Ishikawa (cell line): ENCODE measurements around the gene STK11IP.
A peak's percentile ranks its signal among the peaks of the same experiment; 100 is the strongest.

Experiments used
- CEBPB ChIP-seq: IDR thresholded peaks from 2 replicates; pipeline ENCODE4 v1.6.1; 2012
- CREB1 ChIP-seq: IDR thresholded peaks from 2 replicates; pipeline ENCODE4 v1.6.1; 2012; ENCODE audit warnings: low read depth
- EGR1 ChIP-seq: IDR thresholded peaks from 2 replicates; pipeline ENCODE4 v1.6.1; 2012
- EP300 ChIP-seq: IDR thresholded peaks from 2 replicates; pipeline ENCODE4 v1.6.1; 2012; ENCODE audit warnings: borderline replicate concordance
- FOXM1 ChIP-seq: IDR thresholded peaks from 2 replicates; pipeline ENCODE4 v1.6.1; 2012; ENCODE audit warnings: low read depth, borderline replicate concordance
- MAX ChIP-seq: IDR thresholded peaks from 2 replicates; pipeline ENCODE4 v1.6.1; 2012
- NFIC ChIP-seq: IDR thresholded peaks from 2 replicates; pipeline ENCODE4 v1.6.1; 2012
- RAD21 ChIP-seq: IDR thresholded peaks from 2 replicates; pipeline ENCODE4 v1.6.1; 2012; ENCODE audit warnings: low read depth
- TAF1 ChIP-seq: IDR thresholded peaks from 2 replicates; pipeline ENCODE4 v1.6.1; 2012; ENCODE audit warnings: low read depth, mild to moderate bottlenecking
- TCF12 ChIP-seq: IDR thresholded peaks from 2 replicates; pipeline ENCODE4 v1.6.1; 2012; ENCODE audit warnings: low read depth
- TEAD4 ChIP-seq: IDR thresholded peaks from 2 replicates; pipeline ENCODE4 v1.6.1; 2012
- USF1 ChIP-seq: IDR thresholded peaks from 2 replicates; pipeline ENCODE4 v1.6.1; 2012
- YY1 ChIP-seq: IDR thresholded peaks from 2 replicates; pipeline ENCODE4 v1.6.1; 2012; ENCODE audit warnings: low read depth
- ZBTB7A ChIP-seq: IDR thresholded peaks from 2 replicates; pipeline ENCODE4 v1.6.1; 2012; ENCODE audit warnings: low read depth
- TF ChIP-seq, protein P1 (sequence below): IDR thresholded peaks from 2 replicates; pipeline ENCODE4 v1.6.1; 2012; ENCODE audit warnings: low read depth, mild to moderate bottlenecking

Gene STK11IP

DNA sequence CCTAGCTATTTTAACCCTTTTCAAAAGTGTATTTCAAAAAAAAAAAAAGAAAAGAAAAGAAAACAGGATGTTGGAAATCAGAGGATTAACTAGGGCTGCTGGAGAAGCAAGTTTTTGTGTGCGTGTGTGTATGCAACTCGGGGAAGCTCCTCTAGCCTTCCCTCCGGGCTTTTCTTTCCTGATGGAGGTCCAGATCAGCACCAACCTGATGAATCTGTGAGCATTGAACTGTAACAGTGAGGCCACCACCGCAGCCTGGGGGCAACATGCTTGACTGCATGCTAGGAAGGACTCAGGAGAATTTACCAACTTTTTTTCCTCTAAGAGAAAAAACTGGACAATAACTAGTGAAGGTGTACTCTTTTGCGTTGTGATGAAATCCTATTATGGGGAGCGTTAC, 28.6 kb upstream of the STK11IP start:
- TF ChIP-seq CEBPB (no peak), EP300 (no peak), RAD21 (no peak)

DNA sequence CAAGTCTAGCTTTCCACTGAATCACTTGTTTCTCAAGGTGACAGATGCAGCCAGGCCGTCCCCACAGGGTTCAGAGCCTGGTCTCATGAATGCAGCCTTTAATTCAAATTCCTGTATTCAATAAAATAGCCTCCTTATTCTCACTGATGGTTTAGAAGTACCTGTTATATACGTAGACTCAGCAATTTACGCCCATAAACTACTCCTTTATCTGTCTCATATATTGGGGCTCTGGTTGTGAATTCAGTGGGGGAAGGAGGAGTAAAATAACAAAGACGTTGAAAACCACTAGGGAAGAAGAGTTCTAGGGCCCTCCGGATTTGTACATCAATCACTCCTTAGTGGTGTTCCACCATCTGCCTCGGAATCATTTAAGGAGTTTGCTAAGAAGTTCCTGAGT, 28.0 kb upstream of the STK11IP start:
- TF ChIP-seq NFIC, result no peak
- no peak for TF ChIP-seq TAF1
- TF ChIP-seq EP300, result no peak
- no peak for TF ChIP-seq USF1
- no peak for TF ChIP-seq TEAD4

DNA sequence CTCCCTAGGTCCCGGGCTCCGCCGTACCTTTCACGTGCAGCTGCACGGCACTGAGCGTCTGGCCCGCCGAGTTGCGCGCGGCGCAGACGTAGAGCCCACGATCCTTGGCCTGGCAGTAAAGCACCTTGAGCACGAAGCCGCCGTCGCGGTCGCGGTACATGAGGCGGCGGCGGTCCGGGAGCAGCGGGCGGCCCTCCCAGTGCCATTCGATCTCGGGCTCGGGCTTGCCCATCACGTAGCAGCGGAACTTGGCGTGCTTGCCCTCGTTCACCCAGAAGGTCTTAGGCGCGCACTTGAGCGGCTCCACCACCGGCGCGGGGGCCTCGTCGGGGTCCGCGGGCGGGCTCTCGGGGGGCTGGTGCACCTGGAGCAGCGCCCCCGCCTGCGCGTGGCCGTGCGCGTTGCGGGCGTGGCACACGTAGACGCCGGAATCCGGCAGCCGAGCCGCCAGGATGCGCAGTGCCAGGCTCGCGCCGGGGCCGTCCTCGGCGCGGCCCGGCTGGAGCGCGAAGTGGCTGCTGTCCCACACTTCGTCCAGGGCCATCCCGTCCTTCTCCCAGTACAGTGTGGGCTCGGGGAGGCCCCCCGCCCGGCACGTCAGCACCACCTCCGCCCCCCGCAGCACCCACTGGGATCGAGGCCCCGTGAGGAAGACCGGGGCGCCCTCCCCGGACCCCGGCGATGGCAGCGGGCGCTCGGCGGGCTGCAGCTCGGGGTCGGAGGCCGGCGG, 27.3 kb upstream of the STK11IP start:
- no peak for TF ChIP-seq CEBPB
- 0 out of 2 replicates have a peak, but pooled peaks have one; percentile 37 for TF ChIP-seq ZBTB7A

GRCh38 chr2:219570924-219571310, 26.7 kb upstream of the STK11IP start:
- TF ChIP-seq TCF12 (no peak), ZBTB7A (no peak; the same call in 1 of the 2 replicates), EGR1 (no peak), CREB1 (no peak)

GRCh38 chr2:219571311-219572236, 26.1 kb upstream of the STK11IP start, which contains the start of gene OBSL1:
Gene OBSL1 (minus strand): TSS chr2:219571539. CDS start chr2:219571232, 307 bp downstream.
- peak; percentile 41; the same call in 1 of the 2 replicates for TF ChIP-seq TAF1
- TF ChIP-seq, protein P1, sequence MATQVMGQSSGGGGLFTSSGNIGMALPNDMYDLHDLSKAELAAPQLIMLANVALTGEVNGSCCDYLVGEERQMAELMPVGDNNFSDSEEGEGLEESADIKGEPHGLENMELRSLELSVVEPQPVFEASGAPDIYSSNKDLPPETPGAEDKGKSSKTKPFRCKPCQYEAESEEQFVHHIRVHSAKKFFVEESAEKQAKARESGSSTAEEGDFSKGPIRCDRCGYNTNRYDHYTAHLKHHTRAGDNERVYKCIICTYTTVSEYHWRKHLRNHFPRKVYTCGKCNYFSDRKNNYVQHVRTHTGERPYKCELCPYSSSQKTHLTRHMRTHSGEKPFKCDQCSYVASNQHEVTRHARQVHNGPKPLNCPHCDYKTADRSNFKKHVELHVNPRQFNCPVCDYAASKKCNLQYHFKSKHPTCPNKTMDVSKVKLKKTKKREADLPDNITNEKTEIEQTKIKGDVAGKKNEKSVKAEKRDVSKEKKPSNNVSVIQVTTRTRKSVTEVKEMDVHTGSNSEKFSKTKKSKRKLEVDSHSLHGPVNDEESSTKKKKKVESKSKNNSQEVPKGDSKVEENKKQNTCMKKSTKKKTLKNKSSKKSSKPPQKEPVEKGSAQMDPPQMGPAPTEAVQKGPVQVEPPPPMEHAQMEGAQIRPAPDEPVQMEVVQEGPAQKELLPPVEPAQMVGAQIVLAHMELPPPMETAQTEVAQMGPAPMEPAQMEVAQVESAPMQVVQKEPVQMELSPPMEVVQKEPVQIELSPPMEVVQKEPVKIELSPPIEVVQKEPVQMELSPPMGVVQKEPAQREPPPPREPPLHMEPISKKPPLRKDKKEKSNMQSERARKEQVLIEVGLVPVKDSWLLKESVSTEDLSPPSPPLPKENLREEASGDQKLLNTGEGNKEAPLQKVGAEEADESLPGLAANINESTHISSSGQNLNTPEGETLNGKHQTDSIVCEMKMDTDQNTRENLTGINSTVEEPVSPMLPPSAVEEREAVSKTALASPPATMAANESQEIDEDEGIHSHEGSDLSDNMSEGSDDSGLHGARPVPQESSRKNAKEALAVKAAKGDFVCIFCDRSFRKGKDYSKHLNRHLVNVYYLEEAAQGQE, result no peak
- no peak for TF ChIP-seq FOXM1
- no peak for TF ChIP-seq YY1

- no peak for TF ChIP-seq CEBPB
- TF ChIP-seq TCF12, result no peak
- TF ChIP-seq NFIC, result no peak
- TF ChIP-seq, protein P1, result no peak
- no peak for TF ChIP-seq TAF1
- TF ChIP-seq RAD21, result no peak
- no peak for TF ChIP-seq CREB1
- no peak for TF ChIP-seq EGR1
- TF ChIP-seq MAX, result no peak
- no peak for TF ChIP-seq YY1
- no peak for TF ChIP-seq USF1
- no peak for TF ChIP-seq EP300
- no peak for TF ChIP-seq FOXM1
- no peak for TF ChIP-seq ZBTB7A
- no peak for TF ChIP-seq TEAD4
Observed at GRCh38 chr2:219572237-219573001, 25.2 kb upstream of the STK11IP start, which contains the start of gene INHA. Gene INHA (plus strand): TSS chr2:219572310. CDS start chr2:219572375, 65 bp downstream.
